ENCODE results near the gene IFITM5. TPM values are rescaled to one million over a fixed set of nuclear protein-coding genes. Genes with fewer than 3 reads are reported as not detected.
"Not testable (repeated sequence)": the region's sequence is repeated elsewhere in the genome, so short reads cannot be mapped to it uniquely, and the experiment has no call there.

The IFITM5 gene
- total and polyA plus RNA-seq, 4 donors: not detected

DNA sequence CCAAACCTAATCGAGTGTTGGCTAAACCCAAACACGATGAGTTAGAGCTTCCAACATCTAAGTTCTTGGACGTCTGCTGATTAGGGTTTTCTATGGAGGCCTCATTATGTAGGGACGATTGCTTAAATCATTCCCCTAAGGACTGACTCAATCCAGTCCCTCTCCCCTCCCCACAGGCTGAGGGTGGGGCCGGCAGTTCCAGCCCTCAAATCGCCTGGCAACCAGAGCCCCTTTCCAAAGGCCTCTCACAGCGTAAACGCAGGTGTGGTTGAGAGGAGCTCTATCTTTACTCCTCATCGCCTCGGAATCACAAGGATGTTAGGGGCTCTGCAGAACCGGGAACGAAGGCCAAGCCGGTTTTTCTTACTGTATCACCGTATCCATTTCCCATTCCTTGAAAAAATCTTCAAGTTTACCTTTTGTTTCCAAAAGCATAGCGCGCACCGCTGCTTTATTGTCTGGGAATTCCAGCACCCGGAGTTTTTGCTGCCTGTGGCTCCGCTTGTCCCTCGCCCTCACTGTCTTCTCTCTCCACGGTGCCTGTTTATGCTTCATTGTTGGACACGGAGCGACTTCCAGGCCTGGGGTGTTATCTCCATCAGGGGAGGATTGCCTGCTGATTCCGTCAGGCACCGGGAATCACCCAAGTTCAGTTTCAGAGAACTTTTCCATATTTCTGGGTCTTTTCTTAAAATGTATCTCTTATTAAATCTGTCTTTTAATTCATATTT, 35.1 kb upstream of the IFITM5 start:
- peak overlapping the region in 1 of 2 donors; percentile 74 for H3K27ac ChIP-seq (ENCODE audit: low read depth in 1 of 2, low read length in 1 of 2)
- WGBS, 2 donors: 70 to 75% methylated on average over 25 of the region's 25 CpGs

DNA sequence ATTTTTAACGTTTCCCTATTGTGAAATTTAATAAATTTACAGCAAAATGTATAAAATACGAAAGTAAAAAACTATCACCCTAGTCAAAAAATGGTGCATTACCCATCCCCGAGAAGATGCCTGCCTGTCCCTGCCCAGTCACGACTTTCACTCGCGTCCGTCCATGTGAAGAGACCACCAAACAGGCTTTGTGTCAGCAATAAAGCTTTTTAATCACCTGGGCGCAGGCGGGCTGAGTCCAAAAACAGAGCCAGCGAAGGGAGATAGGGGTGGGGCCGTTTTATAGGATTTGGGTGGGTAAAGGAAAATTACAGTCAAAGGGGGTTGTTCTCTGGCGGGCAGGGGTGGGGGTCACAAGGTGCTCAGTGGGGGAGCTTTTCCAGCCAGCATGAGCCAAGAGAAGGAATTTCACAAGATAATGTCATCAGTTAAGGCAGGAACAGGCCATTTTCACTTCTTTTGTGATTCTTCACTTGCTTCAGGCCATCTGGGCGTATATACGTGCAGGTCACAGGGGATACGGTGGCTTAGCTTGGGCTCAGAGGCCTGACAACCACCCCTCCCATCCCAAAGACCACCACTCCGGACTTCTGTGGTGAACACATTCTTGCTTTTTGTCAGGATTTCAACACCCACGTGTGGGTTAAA, 34.4 kb upstream of the IFITM5 start:
- 88% methylated on average over 17 of the region's 17 CpGs for WGBS, 2 donors
- not testable (repeated sequence) for H3K27me3 ChIP-seq (ENCODE audit: control insufficient read depth in 3 of 3, insufficient read depth in 3 of 3, low read length in 2 of 3); DNase-seq; H3K36me3 ChIP-seq (ENCODE audit: control insufficient read depth in 4 of 4, insufficient read depth in 4 of 4, low read length in 4 of 4); ATAC-seq (ENCODE audit: insufficient read depth, low FRiP score); H3K9me3 ChIP-seq (ENCODE audit: control insufficient read depth in 4 of 4, insufficient read depth in 3 of 4, low read length in 3 of 4); H3K4me3 ChIP-seq
- peaks cover 0 to 25% (median 11%) of the 10 kb centered on the region in 5 donors for H3K4me1 ChIP-seq (ENCODE audit: control insufficient read depth in 5 of 5, insufficient read depth in 5 of 5, low read length in 5 of 5)
- peak overlapping the region in 1 of 2 donors; percentile 74 for H3K27ac ChIP-seq (ENCODE audit: low read depth in 1 of 2, low read length in 1 of 2)
- peak overlapping the region in 1 of 2 donors; percentile 1 for H3K9ac ChIP-seq (ENCODE audit: insufficient read depth in 1 of 2, low read length in 2 of 2)

More for the DNA sequence above, 35.1 kb upstream of the IFITM5 start:
- no peaks in the 10 kb centered on the region for H3K27me3 ChIP-seq (ENCODE audit: control insufficient read depth in 3 of 3, insufficient read depth in 3 of 3, low read length in 2 of 3)
- ATAC-seq (ENCODE audit: insufficient read depth, low FRiP score) (no peak), DNase-seq (peak in 2 of 3 donors; percentile 50 to 63)
- H3K36me3 ChIP-seq (ENCODE audit: control insufficient read depth in 4 of 4, insufficient read depth in 4 of 4, low read length in 4 of 4): no peaks in the 10 kb centered on the region
- peak overlapping the region in 1 of 2 donors; percentile 1 for H3K9ac ChIP-seq (ENCODE audit: insufficient read depth in 1 of 2, low read length in 2 of 2)
- H3K9me3 ChIP-seq (ENCODE audit: control insufficient read depth in 4 of 4, insufficient read depth in 3 of 4, low read length in 3 of 4): peaks cover 0 to 3% (median 0%) of the 10 kb centered on the region in 4 donors
- H3K4me3 ChIP-seq: no peak overlapping the region
- peaks cover 0 to 25% (median 11%) of the 10 kb centered on the region in 5 donors for H3K4me1 ChIP-seq (ENCODE audit: control insufficient read depth in 5 of 5, insufficient read depth in 5 of 5, low read length in 5 of 5)
- TF ChIP-seq, protein P1, sequence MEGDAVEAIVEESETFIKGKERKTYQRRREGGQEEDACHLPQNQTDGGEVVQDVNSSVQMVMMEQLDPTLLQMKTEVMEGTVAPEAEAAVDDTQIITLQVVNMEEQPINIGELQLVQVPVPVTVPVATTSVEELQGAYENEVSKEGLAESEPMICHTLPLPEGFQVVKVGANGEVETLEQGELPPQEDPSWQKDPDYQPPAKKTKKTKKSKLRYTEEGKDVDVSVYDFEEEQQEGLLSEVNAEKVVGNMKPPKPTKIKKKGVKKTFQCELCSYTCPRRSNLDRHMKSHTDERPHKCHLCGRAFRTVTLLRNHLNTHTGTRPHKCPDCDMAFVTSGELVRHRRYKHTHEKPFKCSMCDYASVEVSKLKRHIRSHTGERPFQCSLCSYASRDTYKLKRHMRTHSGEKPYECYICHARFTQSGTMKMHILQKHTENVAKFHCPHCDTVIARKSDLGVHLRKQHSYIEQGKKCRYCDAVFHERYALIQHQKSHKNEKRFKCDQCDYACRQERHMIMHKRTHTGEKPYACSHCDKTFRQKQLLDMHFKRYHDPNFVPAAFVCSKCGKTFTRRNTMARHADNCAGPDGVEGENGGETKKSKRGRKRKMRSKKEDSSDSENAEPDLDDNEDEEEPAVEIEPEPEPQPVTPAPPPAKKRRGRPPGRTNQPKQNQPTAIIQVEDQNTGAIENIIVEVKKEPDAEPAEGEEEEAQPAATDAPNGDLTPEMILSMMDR (IDR thresholded peaks at IDR 0.05; ENCODE audit: control extremely low read depth, extremely low read depth): no peak

- Histone ChIP-seq H3K27me3 (ENCODE audit: control insufficient read depth in 3 of 3, insufficient read depth in 3 of 3, low read length in 2 of 3) (no peaks in the 10 kb centered on the region), H3K9me3 (ENCODE audit: control insufficient read depth in 4 of 4, insufficient read depth in 3 of 4, low read length in 3 of 4) (peaks cover 0 to 3% (median 0%) of the 10 kb centered on the region in 4 donors), H3K4me1 (ENCODE audit: control insufficient read depth in 5 of 5, insufficient read depth in 5 of 5, low read length in 5 of 5) (peaks cover 0 to 30% (median 11%) of the 10 kb centered on the region in 5 donors), H3K4me3 (no peak overlapping the region), H3K36me3 (ENCODE audit: control insufficient read depth in 4 of 4, insufficient read depth in 4 of 4, low read length in 4 of 4) (no peaks in the 10 kb centered on the region), H3K9ac (ENCODE audit: insufficient read depth in 1 of 2, low read length in 2 of 2) (no peak overlapping the region), H3K27ac (ENCODE audit: low read depth in 1 of 2, low read length in 1 of 2) (no peak overlapping the region)
- TF ChIP-seq, protein P1 (IDR thresholded peaks at IDR 0.05; ENCODE audit: control extremely low read depth, extremely low read depth): no peak
- WGBS, 2 donors: 85 to 90% methylated on average over 23 of the region's 23 CpGs
- no peak for DNase-seq
- no peak for ATAC-seq (ENCODE audit: insufficient read depth, low FRiP score)
Observed at GRCh38 chr11:332651-333480, 33.5 kb upstream of the IFITM5 start.

Measured in lung (tissue), 12 donors.